CD4-positive, alpha-beta T cell treated with Interleukin-15 for 1 hour (primary cell): ENCODE results near the gene TRAPPC3L.
A peak's percentile ranks its signal among the peaks of the same experiment; 100 is the strongest.
"Not testable (repeated sequence)": the region's sequence is repeated elsewhere in the genome, so short reads cannot be mapped to it uniquely, and the experiment has no call there.

Experiments
- DNase-seq: peaks from one replicate; pipeline ENCODE4 v3.0.0-alpha.2; 2020

TRAPPC3L gene

GRCh38 chr6:116512111-116512559 is 33.3 kb downstream of the TRAPPC3L start:
- no peak for DNase-seq

- no peak for DNase-seq
These were observed 33.9 kb downstream of the TRAPPC3L start, which contains the start of gene CALHM5 for GRCh38 chr6:116511424-116512110. TSS of gene CALHM5 (plus strand) at chr6:116511639. CDS start at chr6:116511697, 58 bp downstream.

GRCh38 chr6:116508527-116508926 is 37.0 kb downstream of the TRAPPC3L start:
- DNase-seq, result no peak

- DNase-seq, result no peak
These were observed 38.2 kb downstream of the TRAPPC3L start for GRCh38 chr6:116507324-116507723.

- peak; percentile 17 for DNase-seq
These were observed 44.5 kb downstream of the TRAPPC3L start for GRCh38 chr6:116500969-116501433.

- DNase-seq, result no peak
These were observed 48.3 kb downstream of the TRAPPC3L start for GRCh38 chr6:116497113-116497676.

GRCh38 chr6:116495161-116495560 is 50.3 kb downstream of the TRAPPC3L start:
- not testable (repeated sequence) for DNase-seq

GRCh38 chr6:116492331-116493067 is 53.0 kb downstream of the TRAPPC3L start:
- no peak for DNase-seq

- no peak for DNase-seq
These were observed 53.7 kb downstream of the TRAPPC3L start for GRCh38 chr6:116491610-116492330.

- DNase-seq, result no peak
These were observed 59.8 kb downstream of the TRAPPC3L start for GRCh38 chr6:116485559-116486184.

GRCh38 chr6:116483616-116484015 is 61.9 kb downstream of the TRAPPC3L start:
- DNase-seq, result no peak

- DNase-seq, result no peak
These were observed 62.7 kb downstream of the TRAPPC3L start for GRCh38 chr6:116482780-116483179.

- peak; percentile 26 for DNase-seq
These were observed 69.3 kb downstream of the TRAPPC3L start for GRCh38 chr6:116476002-116476678.

- DNase-seq, result no peak
These were observed 70.3 kb downstream of the TRAPPC3L start for GRCh38 chr6:116475141-116475540.

GRCh38 chr6:116472706-116473105 is 72.8 kb downstream of the TRAPPC3L start:
- no peak for DNase-seq

GRCh38 chr6:116471531-116471930 is 74.0 kb downstream of the TRAPPC3L start:
- DNase-seq, result no peak

- no peak for DNase-seq
These were observed 77.2 kb downstream of the TRAPPC3L start for GRCh38 chr6:116468293-116468692.

GRCh38 chr6:116467514-116467913 is 78.0 kb downstream of the TRAPPC3L start:
- DNase-seq, result no peak

GRCh38 chr6:116467096-116467495 is 78.4 kb downstream of the TRAPPC3L start:
- DNase-seq, result no peak

- peak; percentile 51 for DNase-seq
These were observed 80.2 kb downstream of the TRAPPC3L start for GRCh38 chr6:116465246-116465645.

- DNase-seq, result no peak
These were observed 82.2 kb downstream of the TRAPPC3L start for GRCh38 chr6:116463301-116463700.
